K562 (cell line): Measurements from ENCODE around the gene CMPK1. TPM values are rescaled to one million over a fixed set of nuclear protein-coding genes. Genes with fewer than 3 reads are reported as not detected.

Experiments used
- ATF1 ChIP-seq, 2 experiments: fragments of 450-650 bp in 1 of 2; IDR thresholded peaks; 2 replicates each; pipeline ENCODE4 v1.6.1; 2016; ENCODE audit warnings: missing compliant biosample characterization in 1 of 2, missing genetic modification characterization in 1 of 2
- E2F8 ChIP-seq: fragments of 450-650 bp; IDR thresholded peaks from 2 replicates; pipeline ENCODE4 v1.7.1; 2018; ENCODE audit warnings: mild to moderate bottlenecking, low read depth; ENCODE audit not compliant: partially characterized antibody
- KAT8 ChIP-seq: fragments of 450-650 bp; IDR thresholded peaks from 2 replicates; pipeline ENCODE4 v1.6.1; 2016; ENCODE audit warnings: low read depth, mild to moderate bottlenecking
- MGA ChIP-seq: fragments of 450-650 bp; IDR thresholded peaks from 2 replicates; pipeline ENCODE4 v1.6.1; 2016; ENCODE audit warnings: mild to moderate bottlenecking, moderate library complexity
- SRF ChIP-seq, 2 experiments: fragments of 250-450, 450-650 bp in 1 of 2; sonication (Bioruptor Pico) in 1 of 2; sonication (generic) in 1 of 2; formaldehyde crosslinking; IDR thresholded peaks; 2 replicates each; pipeline versions ENCODE4 v1.5.0 to v1.5.1; 2020 to 2022; ENCODE audit warnings: mild to moderate bottlenecking in 1 of 2, missing genetic modification reagents in 1 of 2
- USF2 ChIP-seq: sonication (generic); formaldehyde crosslinking; IDR thresholded peaks from 2 replicates; pipeline ENCODE4 v1.5.0; 2020; ENCODE audit warnings: missing genetic modification reagents
- ZC3H4 ChIP-seq: sonication (generic); formaldehyde crosslinking; IDR thresholded peaks from 2 replicates; pipeline ENCODE4 v1.9.0; 2021; ENCODE audit warnings: missing genetic modification reagents, borderline replicate concordance
- ZNF133 ChIP-seq: fragments of 250-450 bp; sonication (Bioruptor Pico); IDR thresholded peaks from 2 replicates; pipeline ENCODE4 v1.4.0; 2020; ENCODE audit warnings: mild to moderate bottlenecking
- polyA plus RNA-seq, 8 experiments: library from polyadenylated mRNA; depleted of rRNA in 4 of 8; stranded (reverse) in 5 of 8; unstranded in 3 of 8; fragments of >200 nt; fragmentation: Nextera tagmentation in 2 of 8; fragmentation: Illumina TruSeq in 1 of 8; extraction: Ambion mirVana in 2 of 8; extraction: Trizol in 1 of 8; gene quantifications; 2 replicates each; pipeline versions ENCODE4 v1.2.1 to v1.2.3, GENCODE V29; 2011 to 2014; ENCODE audit warnings: inconsistent platforms in 1 of 8, missing spikeins in 1 of 8
- total RNA-seq, 7 experiments: library from RNA; depleted of rRNA in 6 of 7; stranded (reverse); fragments of >200 nt in 6 of 7; fragmentation: Illumina TruSeq in 2 of 7; extraction: Trizol in 2 of 7; gene quantifications; 2 replicates each; pipeline versions ENCODE4 v1.2.1 to v1.2.3, GENCODE V29; 2011 to 2021; ENCODE audit warnings: low replicate concordance in 1 of 7
- TF ChIP-seq, protein P1 (sequence below): fragments of 450-650 bp; IDR thresholded peaks from 2 replicates; pipeline ENCODE4 v1.6.1; 2014; ENCODE audit warnings: low read depth, mild to moderate bottlenecking, moderate library complexity, borderline replicate concordance

The CMPK1 gene
- total and polyA plus RNA-seq, 9 of the 15 experiments (the other 6 are each of a cell fraction or from before 2014, with no cell fraction given) = 54.5 to 197 (median 116) TPM

GRCh38 chr1:47313915-47314664 is 19.5 kb upstream of the CMPK1 start, which contains the start of gene STIL (continued):
- TF ChIP-seq MGA (no peak; the same call in 1 of the 2 replicates), ATF1 (CRISPR knock-in tag; IDR thresholded peaks at IDR 0.05) (0 out of 2 replicates have a peak, but pooled peaks have one; percentile 51), ATF1 (tag; IDR thresholded peaks at IDR 0.05) (peak; percentile 98), USF2 (no peak), SRF (CRISPR knock-in tag; IDR thresholded peaks at IDR 0.05) (peak in 1 of 2 experiments; percentile 11; a peak in 1 of 4 replicates), E2F8 (peak; percentile 92), ZNF133 (CRISPR knock-in tag) (no peak), KAT8 (no peak), ZC3H4 (CRISPR knock-in tag) (no peak)
- TF ChIP-seq, protein P1, sequence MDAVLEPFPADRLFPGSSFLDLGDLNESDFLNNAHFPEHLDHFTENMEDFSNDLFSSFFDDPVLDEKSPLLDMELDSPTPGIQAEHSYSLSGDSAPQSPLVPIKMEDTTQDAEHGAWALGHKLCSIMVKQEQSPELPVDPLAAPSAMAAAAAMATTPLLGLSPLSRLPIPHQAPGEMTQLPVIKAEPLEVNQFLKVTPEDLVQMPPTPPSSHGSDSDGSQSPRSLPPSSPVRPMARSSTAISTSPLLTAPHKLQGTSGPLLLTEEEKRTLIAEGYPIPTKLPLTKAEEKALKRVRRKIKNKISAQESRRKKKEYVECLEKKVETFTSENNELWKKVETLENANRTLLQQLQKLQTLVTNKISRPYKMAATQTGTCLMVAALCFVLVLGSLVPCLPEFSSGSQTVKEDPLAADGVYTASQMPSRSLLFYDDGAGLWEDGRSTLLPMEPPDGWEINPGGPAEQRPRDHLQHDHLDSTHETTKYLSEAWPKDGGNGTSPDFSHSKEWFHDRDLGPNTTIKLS = peak; percentile 66; the same call in 1 of the 2 replicates
